Activated B cell treated with CpG ODN at 0.5 μM for 24 hours (primary cell): ENCODE results near the gene MPP3. TPM values are rescaled to one million over a fixed set of nuclear protein-coding genes. Genes with fewer than 3 reads are reported as not detected.

Experiments used
- ATAC-seq: fragments of 200-7000 bp; cut with Tn5 transposase; one replicate; pipeline ENCODE4 v1.10.0; 2021; ENCODE audit warnings: low read depth, mild to moderate bottlenecking, moderate library complexity
- CTCF ChIA-PET: fragments of 350-600 bp; sonication (Branson Sonifier 250); formaldehyde crosslinking; loops from one replicate; lab custom pipeline; 2021; ENCODE audit warnings: antibody characterized with exemption; lab: Charles Lee
- POLR2A ChIA-PET: fragments of 350-600 bp; sonication (Branson Sonifier 250); formaldehyde crosslinking; loops from one replicate; lab custom pipeline; 2021; ENCODE audit warnings: antibody characterized with exemption; lab: Charles Lee
- DNase-seq: peaks from one replicate; pipeline ENCODE4 v3.0.0; 2022
- H3K27ac Mint-ChIP-seq: one replicate; pipeline ENCODE4 v1.8.0; 2020; ENCODE audit warnings: mixed read lengths
- H3K27me3 Mint-ChIP-seq: one replicate; pipeline ENCODE4 v1.8.0; 2021; ENCODE audit warnings: mixed read lengths
- H3K36me3 Mint-ChIP-seq: one replicate; pipeline ENCODE4 v1.8.0; 2021; ENCODE audit warnings: low read depth, mixed read lengths
- H3K4me1 Mint-ChIP-seq: one replicate; pipeline ENCODE4 v1.8.0; 2021; ENCODE audit warnings: mixed read lengths
- H3K4me3 Mint-ChIP-seq: one replicate; pipeline ENCODE4 v1.8.0; 2020; ENCODE audit warnings: mild to moderate bottlenecking, mixed read lengths
- H3K9me3 Mint-ChIP-seq: one replicate; pipeline ENCODE4 v1.8.0; 2020; ENCODE audit warnings: mixed read lengths
- CTCF ChIP-seq: fragments of 200-600 bp; IDR thresholded peaks from one replicate; pipeline ENCODE4 v1.8.0; 2022; ENCODE audit warnings: antibody characterized with exemption, mild to moderate bottlenecking
- intact Hi-C: fragments of 100-400 bp; cut with micrococcal nuclease; formaldehyde crosslinking; loops from one replicate; pipeline ENCODE4 v1.15.1; 2024
- total RNA-seq: library from RNA; stranded (reverse); gene quantifications from 2 replicates; pipeline ENCODE4 v1.2.3, GENCODE V29; 2022

MPP3 gene
- total RNA-seq, 1 donor from 2014 or later = not detected

- no peak overlapping the region for H3K4me3 Mint-ChIP-seq
- DNase-seq (no peak), ATAC-seq (no peak)
- intact Hi-C loops = no loop called here
- ChIA-PET CTCF (interaction anchor here (0.7 kb wide), 1 partner anchor 12 kb away, joined by 3 read pairs; no protein-coding TSS in a partner anchor), POLR2A (no interaction called here)
- H3K9me3 Mint-ChIP-seq = peaks cover 5% of the 10 kb centered on the region
- no peaks in the 10 kb centered on the region for H3K4me1 Mint-ChIP-seq
- TF ChIP-seq CTCF = no peak
- peaks cover 13% of the 10 kb centered on the region for H3K27me3 Mint-ChIP-seq
- no peak overlapping the region for H3K27ac Mint-ChIP-seq
- H3K36me3 Mint-ChIP-seq = no peaks in the 10 kb centered on the region
Measured at GRCh38 chr17:43868226-43868994, 35.5 kb upstream of the MPP3 start.

- CTCF ChIA-PET = no interaction called here
- ATAC-seq = no peak
- Mint-ChIP-seq H3K4me3 (no peak overlapping the region), H3K27me3 (peaks cover 12% of the 10 kb centered on the region), H3K36me3 (no peaks in the 10 kb centered on the region), H3K27ac (no peak overlapping the region), H3K4me1 (no peaks in the 10 kb centered on the region), H3K9me3 (peaks cover 5% of the 10 kb centered on the region)
- intact Hi-C loops = no loop called here
- POLR2A ChIA-PET = no interaction called here
- TF ChIP-seq CTCF = no peak
- no peak for DNase-seq
Measured at GRCh38 chr17:43864161-43864984, 31.4 kb upstream of the MPP3 start.

DNA sequence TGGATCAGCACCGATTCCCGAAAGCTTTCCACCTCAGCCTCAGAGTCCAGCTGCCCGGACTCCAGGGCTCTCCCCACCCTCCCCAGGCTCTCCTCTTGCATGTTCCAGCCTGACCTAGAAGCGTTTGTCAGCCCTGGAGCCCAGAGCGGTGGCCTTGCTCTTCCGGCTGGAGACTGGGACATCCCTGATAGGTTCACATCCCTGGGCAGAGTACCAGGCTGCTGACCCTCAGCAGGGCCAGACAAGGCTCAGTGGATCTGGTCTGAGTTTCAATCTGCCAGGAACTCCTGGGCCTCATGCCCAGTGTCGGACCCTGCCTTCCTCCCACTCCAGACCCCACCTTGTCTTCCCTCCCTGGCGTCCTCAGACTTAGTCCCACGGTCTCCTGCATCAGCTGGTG lies 29.0 kb upstream of the MPP3 start:
- POLR2A ChIA-PET = no interaction called here

DNA sequence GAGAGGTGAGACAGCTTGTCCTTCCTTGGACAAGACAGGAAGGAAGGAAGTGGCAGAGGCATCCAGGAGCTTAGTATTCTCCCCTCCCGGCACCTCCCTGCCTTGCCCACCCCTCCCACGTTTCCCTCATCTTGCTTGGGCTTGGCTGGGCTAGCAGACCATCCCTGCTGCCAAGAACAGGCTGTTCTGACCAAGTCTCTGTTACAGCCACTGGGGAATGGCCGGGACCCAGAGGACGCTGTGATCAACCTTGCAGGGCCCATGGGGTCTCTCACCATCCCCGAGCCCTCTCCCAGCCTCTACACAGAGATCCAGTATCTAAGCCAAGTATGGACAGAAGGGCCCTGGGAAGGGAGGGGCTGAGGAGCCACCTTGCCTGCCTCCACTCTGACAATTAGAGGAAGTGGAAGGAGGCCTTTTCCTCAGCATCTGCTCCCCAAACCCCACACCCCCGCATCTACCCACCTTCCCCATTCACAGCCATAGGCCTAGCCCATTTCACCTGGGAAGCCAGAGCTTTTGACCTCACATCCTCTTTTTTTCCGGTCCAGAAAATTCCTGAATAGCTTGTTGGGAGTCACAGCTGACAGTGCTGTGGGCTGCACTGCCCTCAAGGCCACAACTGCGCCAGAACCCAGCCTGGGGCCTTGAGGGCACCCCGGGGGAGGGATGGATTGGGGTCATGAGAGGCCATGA lies 28.1 kb upstream of the MPP3 start:
- ChIA-PET POLR2A (no interaction called here), CTCF (no interaction called here)
- Mint-ChIP-seq H3K27ac (no peak overlapping the region), H3K36me3 (no peaks in the 10 kb centered on the region), H3K4me1 (no peaks in the 10 kb centered on the region), H3K9me3 (no peaks in the 10 kb centered on the region), H3K4me3 (no peak overlapping the region), H3K27me3 (peaks cover 19% of the 10 kb centered on the region)
- intact Hi-C loops = no loop called here
- TF ChIP-seq CTCF = no peak
- ATAC-seq (no peak), DNase-seq (no peak)

More for the DNA sequence above, 29.0 kb upstream of the MPP3 start:
- CTCF ChIA-PET = no interaction called here
- TF ChIP-seq CTCF = no peak
- intact Hi-C loops = no loop called here
- Mint-ChIP-seq H3K4me3 (no peak overlapping the region), H3K36me3 (no peaks in the 10 kb centered on the region), H3K4me1 (no peaks in the 10 kb centered on the region), H3K9me3 (no peaks in the 10 kb centered on the region), H3K27me3 (peaks cover 16% of the 10 kb centered on the region), H3K27ac (no peak overlapping the region)
- ATAC-seq (no peak), DNase-seq (no peak)
